ENCODE measurements around the gene FGD2.
"Not testable (repeated sequence)": the region's sequence is repeated elsewhere in the genome, so short reads cannot be mapped to it uniquely, and the experiment has no call there.

FGD2 gene

DNA sequence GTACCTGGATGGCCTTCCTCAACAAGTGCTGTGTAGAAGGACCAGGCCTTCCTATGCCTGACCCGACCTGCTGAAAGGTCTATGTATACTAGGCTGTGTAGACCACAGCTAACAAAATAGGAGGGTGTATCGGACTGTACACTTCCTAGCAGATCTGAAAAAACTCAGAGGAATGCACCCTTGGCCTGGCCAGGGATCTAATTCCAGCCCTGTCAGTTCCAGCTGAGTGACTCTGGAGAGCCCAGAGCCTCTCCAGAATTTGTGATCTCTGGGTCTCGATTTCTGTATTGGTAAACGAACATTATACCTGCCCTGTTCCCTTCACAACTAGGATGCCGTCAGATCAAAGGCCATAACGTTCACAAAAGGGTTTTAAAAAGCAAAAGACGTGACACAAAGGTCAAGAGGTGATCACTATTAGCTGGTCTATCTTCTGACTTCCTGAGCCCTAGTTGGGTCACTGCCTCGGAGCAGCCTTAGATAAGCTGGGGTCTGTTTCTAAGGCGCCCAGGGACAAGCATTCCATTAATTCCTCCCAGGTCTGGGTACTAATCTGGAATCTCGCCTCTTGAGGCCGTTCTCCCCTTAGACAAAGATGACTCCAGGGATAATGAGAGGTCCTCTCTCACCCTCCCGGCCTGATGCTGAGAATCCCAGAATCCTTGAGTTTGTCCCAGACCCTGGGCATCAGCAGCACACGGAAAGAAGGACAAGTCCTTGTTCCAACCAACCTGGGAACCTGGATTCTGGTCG is 33.4 kb upstream of the FGD2 start:
- DNase-seq, result no peak

- no peak for DNase-seq
Observed at GRCh38 chr6:36973190-36973589, 32.3 kb upstream of the FGD2 start.

DNA sequence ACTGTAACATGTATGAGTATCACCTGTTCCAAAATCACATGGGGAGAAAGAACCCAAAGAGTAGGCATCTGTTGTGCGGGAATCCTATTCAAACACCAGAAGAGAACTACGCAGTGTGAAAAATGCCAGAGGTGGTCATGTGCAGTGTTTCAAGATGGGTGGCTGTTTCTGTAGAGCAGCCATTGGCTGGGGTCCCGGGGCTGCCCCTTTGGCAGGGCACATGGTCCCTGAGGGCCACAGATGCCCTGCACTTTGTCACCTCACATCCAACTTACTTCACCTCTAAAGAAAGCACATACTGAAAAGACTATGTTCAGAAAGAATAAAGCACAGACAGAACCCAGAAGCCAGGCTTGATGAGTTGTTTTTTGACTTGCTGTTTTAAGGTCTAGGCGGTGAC is 31.8 kb upstream of the FGD2 start:
- no peak for DNase-seq

GRCh38 chr6:36975231-36976006 is 30.0 kb upstream of the FGD2 start:
- DNase-seq, result no peak

GRCh38 chr6:36976007-36976264 is 29.5 kb upstream of the FGD2 start:
- no peak for DNase-seq

GRCh38 chr6:36976509-36976908 is 28.9 kb upstream of the FGD2 start:
- DNase-seq, result no peak

GRCh38 chr6:36976931-36977330 is 28.5 kb upstream of the FGD2 start:
- no peak for DNase-seq

GRCh38 chr6:36977470-36977941 is 27.9 kb upstream of the FGD2 start:
- no peak for DNase-seq

- no peak for DNase-seq
Observed at GRCh38 chr6:36978421-36979346, 26.8 kb upstream of the FGD2 start.

- no peak for DNase-seq
Observed at GRCh38 chr6:36979347-36979742, 26.1 kb upstream of the FGD2 start.

DNA sequence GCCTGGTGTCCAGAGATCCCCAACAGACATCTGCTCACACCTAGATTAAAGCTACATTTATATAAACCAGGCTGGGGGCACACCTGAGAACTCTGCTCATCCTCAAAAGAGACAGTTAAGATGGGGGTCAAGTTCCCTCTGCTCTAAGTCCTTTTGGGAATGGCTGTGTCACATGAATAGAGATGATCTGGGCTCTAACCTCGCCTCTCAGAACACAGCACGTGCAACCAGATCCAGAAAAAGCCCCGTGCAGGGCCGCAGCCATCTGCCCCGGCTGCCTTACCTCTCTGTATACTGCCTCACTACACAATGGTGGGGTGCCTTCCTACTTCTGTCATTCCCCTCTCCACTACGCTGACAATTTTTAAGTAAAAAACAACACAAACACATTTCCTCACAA is 25.3 kb upstream of the FGD2 start:
- no peak for DNase-seq

GRCh38 chr6:36980876-36981619 is 24.4 kb upstream of the FGD2 start:
- DNase-seq, result no peak

GRCh38 chr6:36983538-36983937 is 21.9 kb upstream of the FGD2 start:
- DNase-seq, result no peak

GRCh38 chr6:36984581-36985416 is 20.7 kb upstream of the FGD2 start:
- DNase-seq, result no peak

DNA sequence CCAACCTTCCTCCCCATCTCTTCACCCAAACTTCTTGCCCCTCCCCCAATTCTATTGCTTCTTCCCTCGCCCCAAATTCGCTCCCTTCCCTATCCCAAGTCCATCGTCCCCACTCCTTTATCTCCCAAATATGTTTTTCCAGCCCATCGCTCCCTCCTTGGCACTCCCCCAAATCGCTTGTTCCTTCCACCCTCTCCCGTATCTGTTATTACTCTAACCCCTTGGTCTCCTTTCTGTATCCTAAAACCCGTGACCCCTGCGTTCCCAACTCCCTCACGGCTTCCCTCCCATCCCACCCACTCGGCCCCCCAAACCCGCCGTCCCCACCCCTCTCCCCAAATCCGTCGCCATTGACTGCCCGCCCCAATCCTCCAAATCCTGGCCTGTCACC is 20.0 kb upstream of the FGD2 start:
- DNase-seq, result no peak

DNA sequence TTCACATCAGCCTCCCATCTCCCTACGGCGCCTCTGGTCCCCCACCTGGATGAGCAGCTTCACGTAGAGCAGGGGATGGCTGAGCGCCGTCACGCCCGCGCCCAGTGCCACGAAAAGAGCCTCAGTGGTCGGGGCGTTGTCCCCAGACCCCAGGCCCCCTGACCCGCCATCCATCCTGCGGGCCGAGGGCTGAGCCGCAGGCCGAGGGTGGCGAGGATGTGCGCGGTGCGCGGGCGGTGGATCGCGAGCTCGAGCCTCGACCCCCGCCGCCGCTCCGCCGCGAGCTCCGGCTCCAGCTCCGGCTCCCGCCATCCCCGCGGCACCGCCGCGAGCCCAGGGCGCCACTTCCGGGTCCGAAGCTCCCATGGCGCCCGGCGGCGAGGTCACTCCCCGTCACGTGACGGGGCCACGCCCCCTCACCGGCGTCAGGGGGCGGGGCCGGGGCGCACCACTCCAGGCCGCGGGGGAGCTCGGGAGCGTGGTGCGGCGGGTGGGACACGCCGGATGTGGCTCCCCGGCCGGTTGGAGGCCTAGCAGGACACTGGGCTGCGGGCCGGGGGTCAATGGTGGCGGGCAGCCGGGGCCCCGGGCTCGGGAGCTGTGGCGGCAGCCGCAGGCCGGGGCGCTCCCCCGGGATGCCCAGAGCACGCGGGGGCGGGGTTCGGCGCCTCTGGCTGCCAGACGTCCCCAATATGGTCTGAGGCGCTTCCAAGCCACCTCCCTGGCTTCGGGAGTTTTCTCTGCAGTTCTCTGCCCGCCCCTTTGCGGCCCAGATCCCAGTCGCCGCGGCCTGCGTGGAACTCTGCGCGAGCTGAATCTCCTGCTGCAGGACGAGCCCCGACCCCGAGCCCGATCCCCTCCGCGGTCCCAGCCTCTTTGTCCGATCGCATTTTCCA is 19.4 kb upstream of the FGD2 start, which contains the start of gene MTCH1:
Gene MTCH1, minus strand, starts transcription at position 389 of the 896 bp plus-strand sequence. Its CDS starts 23 bp downstream, at position 366.
- DNase-seq, result no peak

- no peak for DNase-seq
Observed at GRCh38 chr6:36986704-36987047, 18.8 kb upstream of the FGD2 start.

DNA sequence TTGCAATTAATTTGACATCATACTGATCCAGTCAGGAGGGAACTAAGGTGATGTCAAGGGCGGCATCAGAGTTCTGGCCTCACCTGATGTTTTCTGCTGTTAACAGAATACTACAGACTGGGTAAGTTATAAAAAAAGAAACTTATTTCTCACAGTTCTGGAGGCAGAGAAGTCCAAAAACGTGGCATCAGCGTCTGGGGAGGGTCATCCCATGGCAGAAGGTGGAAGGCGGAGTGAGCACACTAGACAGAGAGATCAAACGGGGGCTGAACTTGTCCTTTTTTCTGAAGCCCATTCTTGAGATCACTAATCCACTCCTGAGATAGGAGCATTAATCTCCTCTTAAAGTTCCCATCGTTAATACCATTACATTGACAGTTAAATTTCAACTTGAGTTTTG is 16.2 kb upstream of the FGD2 start:
- DNase-seq, result no peak

DNA sequence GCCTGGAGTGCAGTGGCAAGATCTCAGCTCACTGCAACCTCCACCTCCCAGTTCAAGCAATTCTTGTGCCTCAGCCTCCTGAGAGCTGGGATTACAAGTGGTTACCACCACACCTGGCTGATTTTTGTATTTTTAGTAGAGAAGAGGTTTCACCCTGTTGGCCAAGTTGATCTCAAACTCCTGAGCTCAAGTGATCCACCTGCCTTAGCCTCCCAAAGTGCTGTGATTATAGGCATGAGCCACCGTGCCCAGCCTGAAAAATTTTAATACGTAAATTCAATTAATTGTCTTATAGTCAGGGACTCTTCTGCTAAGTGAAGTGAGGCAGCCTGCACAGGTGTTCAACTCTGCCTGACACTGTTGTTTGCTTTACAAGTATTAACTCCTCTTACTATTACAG is 15.1 kb upstream of the FGD2 start:
- DNase-seq, result not testable (repeated sequence)

GRCh38 chr6:36997811-36998722 is 7.4 kb upstream of the FGD2 start:
- DNase-seq, result no peak
